HG02852 (cell line): ENCODE data around the gene SAPCD2.

Source experiments
- ATAC-seq: cut with Tn5 transposase; IDR thresholded peaks from one replicate; pipeline ENCODE4 v1.9.1; 2021; ENCODE audit warnings: mild to moderate bottlenecking, moderate library complexity; ENCODE audit not compliant: unreplicated experiment

SAPCD2 gene

DNA sequence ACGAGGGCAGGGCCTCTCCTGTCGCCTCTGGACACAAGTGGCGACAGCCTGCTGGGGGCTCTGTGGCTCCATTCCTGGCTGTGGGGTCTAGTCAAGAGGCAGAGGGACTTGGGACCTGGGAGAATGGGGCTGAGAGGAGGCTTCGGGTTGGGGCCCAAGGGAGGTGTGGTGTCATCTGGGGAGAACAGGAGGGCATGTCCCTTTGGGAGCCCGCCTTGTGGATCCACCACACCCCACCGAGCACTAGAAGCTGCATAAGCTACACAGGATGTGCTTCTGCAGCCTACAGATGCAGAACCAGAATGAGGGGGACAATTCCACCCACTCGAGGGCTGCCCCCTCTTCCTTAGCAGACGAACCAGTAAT, 12.6 kb upstream of the SAPCD2 start:
- no peak for ATAC-seq

DNA sequence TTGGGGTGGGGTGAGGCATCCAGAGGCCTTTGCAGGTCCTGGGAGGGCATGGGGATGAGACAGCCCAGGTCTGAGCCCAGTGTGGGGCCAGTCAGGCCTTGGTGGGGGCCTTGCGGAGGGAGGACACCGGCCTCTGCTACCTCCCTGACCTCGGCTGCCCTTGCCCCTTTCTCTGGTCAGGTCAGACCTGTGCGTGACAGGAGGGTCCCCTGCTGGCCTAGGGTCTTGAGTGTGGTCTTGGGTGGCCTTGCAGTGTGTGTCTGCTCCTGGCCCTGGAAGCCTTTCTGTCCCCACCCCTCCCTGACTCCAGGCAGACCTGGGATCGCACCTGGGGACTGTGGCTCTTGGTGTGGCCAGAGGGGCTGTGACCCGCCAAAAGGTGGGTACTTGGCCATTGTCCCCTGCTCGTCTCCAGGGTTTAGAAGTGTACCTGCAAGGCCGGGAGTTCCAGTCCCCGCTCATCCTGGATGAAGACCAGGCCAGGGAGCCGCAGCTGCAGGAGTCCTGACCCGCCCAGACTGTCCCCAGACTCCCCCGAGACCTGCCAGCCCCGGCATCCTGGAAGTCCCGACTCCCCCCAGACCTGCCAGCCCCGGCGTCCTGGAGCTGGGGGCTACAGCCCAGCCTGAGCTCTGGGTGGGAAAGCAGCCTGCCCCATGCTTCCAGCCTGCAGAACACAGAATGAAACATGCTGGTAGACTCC, 12.0 kb upstream of the SAPCD2 start:
- ATAC-seq, result no peak

DNA sequence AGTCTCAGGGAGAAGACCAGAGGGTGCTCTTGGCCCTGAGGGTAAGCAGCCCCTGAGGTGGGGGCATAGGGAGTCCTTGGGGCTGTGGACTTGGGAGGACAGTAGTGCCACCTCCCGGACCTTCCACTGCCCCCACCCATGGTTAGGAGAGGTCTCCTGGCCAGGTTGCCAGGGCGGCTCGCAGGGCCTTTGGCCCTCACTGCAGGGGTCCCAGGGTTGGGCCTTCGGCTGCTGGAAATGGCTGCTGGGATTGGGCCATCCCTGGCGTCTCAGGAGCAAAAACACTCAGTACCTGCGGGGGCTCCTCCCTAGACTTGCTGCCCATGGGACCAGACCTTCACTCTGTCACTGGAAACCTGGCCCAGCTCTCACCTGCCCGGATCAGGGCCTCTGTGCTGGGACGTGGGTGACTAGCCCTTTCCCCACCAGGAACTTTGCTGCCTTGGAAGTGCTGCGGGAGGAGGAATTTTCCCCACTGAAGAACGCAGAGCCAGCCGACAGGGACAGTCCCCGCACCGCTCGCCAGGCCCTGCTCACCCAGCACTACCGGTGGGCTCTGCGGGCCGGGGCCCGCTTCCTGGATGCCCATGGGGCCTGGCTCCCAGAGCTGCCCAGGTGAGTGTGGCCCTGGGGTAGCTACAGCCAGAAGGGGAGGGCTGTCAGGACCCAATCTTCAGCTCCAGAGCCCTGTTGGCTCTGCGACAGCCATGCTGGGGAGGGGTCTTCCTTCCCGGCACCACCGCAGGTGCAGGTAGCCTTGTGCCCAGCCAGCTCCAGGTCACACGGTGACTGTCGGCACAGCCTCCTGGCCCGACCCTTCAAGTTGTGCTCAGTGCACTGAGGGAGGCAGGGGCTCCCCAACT, 10.1 kb upstream of the SAPCD2 start:
- no peak for ATAC-seq

DNA sequence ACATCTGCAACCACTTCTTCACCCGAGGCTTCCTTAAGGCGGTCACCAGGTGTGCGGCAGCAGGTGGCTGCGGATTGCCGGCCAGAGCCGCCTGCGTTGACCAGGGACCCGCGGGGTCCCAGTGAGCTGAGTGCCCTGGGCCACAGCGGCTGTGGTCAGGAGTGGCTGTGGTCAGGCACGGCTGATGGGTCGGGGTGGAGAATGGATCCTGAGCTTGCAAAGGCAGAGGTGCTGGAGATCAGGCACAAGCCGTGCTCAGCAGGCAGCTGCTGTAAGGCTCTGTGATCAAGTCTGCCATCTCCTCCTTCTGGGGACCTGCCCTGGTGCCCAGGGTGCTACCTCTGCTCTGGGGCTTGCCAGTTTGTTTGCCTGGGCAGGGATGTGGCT, 9.0 kb upstream of the SAPCD2 start:
- no peak for ATAC-seq

DNA sequence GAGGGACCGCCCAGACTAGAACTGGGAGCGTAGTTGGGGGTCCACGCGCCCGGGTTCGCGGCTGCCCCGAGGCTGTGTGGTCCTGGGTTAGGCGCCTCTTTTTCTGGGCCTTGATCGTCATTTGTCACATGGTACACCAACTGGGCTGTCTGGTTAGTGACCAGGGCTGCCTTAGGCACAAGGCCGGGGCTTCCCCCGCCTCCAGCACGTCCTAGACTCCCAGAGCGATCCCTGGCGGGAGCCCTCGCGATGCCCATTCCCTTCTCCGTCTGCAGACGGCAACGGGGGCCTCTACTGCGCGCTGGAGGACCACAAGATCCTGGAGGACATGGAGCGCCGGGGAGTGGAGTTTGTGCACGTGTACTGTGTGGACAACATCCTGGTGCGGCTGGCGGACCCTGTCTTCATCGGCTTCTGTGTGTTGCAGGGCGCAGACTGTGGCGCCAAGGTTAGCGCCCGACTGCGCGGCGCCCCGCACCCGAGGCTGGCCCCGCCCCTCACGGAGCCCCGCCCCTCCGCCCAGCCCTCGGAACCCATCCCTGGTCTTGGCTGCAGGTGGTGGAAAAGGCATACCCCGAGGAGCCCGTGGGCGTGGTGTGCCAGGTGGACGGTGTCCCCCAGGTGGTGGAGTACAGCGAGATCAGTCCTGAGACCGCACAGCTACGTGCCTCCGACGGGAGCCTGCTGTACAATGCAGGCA, 8.5 kb upstream of the SAPCD2 start:
- no peak for ATAC-seq

DNA sequence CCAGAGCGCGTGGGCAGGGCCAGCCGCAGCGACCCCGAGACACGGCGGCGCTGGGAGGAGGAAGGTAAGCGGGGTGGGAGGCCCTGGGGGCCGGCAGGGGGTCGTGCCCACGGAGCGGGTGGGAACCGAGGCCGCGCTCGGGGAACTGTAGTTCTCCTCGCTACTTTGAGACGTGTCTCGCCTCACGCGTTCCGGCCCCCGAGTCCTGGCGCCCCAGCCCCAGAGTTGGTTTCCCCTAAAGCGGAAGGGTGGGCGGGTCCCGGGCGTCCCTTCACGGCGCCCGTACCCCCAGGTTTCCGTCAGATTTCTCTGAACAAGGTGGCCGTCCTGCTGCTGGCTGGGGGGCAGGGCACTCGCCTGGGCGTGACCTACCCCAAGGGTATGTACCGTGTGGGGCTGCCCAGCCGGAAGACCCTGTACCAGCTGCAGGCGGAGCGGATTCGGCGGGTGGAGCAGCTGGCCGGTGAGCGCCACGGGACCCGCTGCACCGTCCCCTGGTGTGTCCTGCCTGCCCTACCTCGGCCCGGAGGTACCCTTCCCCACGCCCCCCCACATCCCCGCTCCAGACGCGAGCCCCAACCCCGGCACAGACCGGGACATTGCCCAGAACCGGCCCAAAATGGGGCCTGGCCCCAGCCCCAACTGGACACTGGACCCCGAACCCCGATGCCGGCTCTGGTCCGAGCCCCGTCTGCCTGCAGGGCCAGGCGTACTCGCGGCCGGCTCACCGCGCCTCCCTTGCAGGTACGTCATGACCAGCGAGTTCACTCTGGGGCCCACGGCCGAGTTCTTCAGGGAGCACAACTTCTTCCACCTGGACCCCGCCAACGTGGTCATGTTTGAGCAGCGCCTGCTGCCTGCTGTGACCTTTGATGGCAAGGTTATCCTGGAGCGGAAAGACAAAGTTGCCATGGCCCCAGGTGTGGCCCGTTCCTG, 7.7 kb upstream of the SAPCD2 start:
- no peak for ATAC-seq

DNA sequence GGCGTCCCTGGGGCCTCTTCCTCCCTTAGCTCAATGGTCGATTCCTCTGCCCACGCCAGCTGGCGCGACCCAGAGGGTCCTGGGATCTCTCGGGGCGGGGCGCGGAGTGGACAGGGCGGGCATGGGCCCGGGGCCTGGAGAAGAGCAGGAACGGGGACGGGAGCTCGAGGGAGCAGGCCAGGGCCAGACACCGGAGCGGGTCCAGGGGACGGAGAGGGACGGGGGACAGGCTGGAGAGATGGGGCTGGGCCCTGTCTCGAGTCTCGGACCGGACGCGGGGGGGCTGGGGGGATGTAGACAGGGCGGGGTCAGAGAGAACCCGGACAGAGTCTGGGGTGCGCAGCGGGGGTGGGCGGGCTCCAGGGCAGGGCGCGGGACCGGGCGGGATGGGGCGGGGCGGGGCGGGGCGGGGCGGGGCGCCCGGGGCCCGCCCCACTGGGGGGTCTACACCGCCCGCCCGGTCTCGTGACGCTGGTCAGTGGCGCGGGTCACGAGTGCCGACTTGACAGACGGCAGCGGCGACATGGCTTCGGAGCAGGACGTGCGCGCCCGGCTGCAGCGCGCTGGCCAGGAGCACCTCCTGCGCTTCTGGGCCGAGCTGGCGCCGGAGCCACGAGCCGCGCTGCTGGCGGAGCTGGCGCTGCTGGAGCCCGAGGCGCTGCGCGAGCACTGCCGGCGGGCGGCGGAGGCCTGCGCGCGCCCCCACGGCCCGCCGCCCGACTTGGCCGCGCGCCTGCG, 6.8 kb upstream of the SAPCD2 start, which contains the start of gene UAP1L1:
TSS of gene UAP1L1 (plus strand) at position 508 of the 738 bp plus-strand sequence. CDS start at position 524, 16 bp downstream.
- ATAC-seq, result no peak

DNA sequence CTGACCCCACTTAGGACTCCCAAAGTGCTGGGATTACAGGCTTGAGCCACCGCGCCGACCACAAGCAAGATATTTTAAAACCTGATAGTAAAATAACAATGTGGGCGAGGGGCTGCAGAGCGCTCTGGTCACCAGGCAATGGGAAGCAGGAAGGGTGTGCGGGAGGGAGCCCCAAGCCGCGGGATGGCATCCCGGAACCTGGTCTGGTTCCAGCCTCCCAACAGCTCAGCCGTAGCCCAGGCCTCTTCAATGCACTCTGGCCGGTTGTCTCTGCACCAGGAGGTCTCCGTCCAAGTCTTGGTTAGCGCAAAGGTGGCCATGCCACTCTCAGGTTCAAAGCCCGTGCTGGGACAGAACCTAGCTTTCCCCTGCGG, 6.3 kb upstream of the SAPCD2 start:
- ATAC-seq, result no peak

DNA sequence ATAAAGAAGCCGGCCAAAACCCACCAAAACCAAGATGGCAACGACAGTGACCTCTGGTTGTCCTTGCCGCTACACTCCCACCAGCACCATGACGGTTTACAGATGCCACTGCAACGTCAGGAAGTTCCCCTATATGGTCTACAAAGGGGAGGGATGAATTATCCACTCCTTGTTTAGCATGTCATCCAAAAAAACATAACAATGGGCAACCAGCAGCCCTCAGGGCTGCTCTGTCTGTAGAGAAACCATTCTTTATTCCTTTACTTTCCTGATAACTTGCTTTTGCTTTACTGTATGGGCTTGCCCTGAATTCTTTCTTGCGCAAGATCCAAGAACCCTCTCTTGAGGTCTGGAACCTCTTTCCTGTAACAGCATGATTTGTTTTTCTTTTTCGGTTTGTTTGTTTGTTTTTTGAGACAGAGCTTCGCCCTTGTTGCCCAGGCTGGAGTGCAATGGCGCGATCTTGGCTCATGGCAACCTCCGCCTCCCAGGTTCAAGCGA, 5.0 kb upstream of the SAPCD2 start:
- ATAC-seq, result no peak

DNA sequence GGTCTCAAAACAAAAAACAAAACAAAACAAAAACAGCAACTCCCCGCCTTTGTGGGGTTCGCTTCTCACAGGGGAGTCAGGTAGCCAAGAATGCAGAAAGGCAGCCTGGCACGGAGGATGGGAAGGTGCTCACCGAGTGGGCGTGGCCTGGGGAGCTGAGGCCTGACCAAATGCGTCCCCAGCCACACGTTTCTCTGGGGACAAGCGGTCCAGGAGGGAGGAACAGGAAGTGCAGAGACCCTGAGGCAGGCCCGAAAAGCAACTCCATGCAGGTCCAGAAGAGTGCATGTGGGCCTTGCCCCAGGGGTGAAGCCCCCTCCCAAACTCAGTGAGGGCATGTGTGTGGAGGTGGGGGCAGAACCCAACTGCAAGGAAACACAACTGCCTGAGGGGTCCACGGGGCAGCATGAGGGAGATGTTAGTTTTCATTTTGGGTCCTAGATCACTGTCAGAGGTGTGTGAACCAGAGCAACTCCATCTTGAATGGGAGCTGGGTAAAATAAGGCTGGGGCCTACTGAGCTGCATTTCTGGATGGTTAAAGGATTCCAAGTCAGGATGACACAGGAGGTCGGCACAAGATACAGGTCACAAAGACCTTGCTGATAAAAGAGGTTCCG, 4.4 kb upstream of the SAPCD2 start:
- ATAC-seq, result no peak

DNA sequence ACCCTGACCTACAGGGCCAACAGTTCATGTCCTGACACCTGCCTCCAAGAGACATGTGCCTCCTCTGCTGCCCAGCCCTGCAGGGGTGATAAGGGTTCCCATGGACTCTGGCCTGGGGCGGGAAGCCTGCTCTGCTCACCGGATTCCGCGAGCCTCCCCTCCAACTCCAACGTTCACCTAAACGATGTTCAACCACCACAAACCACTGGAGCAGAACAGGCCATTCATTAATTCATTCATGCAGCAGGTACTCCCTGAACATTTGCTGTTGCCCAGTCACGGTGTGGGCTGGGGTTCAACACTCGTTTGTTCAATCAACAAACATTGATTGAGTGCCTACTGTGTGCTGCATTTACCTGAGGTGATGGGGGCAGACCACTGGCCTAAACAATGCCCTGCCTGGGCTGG, 3.6 kb upstream of the SAPCD2 start:
- no peak for ATAC-seq

DNA sequence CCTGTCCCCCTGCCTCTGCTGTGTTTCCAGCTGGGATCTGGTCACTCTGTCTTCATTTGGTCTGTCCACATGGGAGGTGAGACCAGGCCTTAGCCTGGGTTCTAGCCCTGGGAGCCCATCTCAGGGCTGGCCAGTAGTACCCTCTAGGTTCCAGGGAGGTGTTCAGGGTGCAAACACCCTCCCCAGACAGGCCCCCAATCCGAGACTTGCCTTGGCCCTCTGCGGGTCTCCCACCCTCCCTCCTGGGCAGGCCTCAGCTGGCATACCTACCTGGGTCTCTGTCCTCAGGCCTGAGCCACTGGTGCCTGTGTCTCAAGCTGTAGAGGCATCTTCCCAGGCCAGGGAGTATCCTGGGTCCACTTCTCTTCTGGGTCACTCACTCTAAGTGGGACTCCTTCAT, 925 bp upstream of the SAPCD2 start:
- ATAC-seq, result no peak

DNA sequence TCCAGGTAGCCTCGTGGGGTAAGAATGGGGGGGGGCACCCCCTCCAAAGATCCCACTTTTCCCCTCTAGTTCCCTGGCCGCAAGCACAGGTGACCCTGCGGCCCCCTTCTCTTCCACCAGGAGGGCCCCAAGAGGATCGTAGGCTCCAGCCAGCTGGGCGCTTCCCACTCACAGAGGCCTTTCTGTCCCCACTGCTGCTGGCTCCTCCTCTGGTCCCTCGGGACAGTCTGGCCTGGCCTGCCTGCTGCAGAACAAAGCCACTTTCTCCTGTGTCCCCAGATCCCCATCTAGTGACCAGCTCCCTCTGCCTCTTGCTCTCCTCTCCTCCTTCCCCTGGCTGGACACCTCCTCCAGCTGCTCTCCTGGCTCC, 534 bp upstream of the SAPCD2 start:
- ATAC-seq, result no peak

DNA sequence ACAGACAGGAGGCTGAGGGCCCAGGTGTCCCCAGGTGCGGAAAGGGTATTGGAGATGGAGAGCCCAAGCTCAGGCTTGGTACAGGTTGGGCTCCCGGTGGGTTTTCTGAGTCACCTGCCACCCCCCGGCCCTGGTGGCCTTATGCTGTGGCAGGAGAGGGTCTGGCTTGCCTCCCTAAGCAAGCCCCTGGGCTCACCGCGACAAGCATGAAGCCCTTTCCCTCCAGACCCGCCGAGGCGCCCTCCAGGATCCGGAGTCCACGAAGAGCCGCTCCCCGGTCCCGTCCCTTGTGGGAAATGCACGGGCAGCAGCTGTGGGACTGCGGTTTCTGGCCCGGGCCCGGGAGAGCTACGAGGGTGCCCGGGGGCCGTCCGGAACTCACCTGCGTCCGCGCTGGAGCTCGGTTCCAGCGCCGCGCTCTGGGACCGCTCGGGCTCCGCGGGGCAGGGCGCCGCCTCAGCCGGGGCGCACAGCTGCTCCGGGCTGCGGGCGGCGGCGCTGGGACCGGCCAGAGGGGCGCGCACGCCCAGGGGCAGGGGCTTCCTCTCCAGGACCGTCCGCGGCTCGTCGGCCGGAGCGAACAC, 757 bp downstream of the SAPCD2 start:
- ATAC-seq, result no peak

DNA sequence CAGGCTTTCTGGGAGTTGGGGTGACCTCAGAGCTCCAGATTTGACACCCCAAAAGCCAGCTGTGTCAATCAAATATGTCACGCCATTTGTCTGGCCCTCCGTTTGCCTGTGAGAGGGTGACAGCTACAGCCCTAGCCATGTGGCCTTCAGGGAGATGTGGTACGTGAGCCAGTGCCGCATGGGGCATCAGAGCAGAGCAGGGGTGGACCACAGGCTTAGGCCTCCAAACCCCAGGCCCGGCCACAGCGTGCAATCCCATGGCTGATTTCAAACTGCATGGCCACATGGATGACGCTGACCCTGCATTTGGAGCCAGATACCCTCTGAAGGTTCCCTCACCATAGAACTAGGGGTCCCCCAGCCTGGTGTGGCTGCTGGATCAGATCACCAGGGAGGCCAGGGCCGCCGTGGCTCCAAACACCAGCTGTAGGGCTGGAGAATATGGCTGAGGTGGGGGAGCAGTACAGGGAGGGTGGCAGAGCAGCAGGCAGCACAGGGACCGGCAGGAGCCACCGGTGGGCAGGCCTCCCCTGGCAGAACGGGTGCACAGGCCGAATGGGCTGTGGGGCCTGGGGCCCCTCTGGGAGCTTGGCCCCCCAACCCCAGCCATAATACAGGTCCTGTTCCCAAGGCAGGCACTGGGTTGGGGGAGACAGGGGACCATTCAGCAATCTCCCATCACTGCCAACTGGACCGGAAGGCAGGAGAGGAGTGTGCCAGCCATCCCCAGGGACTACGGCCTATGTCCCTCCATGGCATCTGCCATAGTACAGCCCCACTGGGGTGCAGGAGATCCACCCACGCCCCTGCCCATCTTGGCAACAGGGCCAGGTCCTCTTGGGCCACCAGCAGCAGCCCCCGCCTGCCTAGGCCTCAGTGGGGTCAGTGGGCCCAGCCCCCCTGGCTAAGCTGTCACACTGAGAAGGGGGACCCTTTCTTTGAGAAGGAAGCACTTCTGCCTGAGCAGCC, 1.5 kb downstream of the SAPCD2 start:
- ATAC-seq, result no peak

DNA sequence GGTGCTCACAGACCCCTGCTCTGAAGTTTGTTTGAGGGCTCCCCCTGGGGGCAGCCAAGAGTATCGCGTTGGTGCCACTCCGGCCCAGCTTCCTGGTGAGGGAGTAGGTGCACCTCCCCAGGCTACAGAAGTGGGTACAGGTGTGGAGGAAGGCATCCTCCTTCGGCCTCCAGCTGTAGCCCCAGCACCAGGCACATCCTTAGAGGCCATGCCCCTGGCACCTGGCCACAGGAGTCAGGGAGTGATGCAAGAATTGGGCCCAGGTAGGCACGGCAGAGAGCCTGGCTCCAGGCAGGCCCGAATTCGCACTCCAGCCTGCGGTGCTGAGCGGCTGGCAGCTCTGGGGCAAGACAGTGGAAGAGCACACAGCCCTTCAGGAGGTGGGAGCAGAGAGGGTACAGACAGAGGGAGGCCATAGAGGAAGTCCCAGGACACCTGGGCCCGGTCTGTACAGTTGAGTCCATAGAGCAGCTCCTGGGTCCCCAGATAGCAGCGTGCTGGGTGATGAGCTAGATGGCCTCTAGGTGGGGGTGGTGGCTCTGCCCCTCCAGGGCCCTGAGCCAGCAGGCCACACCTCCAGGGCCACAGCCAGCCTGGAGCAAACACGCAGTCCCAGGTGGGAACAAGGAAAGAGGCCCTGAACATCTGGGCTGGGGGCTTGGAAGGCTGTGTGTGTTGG, 2.4 kb downstream of the SAPCD2 start:
- no peak for ATAC-seq

DNA sequence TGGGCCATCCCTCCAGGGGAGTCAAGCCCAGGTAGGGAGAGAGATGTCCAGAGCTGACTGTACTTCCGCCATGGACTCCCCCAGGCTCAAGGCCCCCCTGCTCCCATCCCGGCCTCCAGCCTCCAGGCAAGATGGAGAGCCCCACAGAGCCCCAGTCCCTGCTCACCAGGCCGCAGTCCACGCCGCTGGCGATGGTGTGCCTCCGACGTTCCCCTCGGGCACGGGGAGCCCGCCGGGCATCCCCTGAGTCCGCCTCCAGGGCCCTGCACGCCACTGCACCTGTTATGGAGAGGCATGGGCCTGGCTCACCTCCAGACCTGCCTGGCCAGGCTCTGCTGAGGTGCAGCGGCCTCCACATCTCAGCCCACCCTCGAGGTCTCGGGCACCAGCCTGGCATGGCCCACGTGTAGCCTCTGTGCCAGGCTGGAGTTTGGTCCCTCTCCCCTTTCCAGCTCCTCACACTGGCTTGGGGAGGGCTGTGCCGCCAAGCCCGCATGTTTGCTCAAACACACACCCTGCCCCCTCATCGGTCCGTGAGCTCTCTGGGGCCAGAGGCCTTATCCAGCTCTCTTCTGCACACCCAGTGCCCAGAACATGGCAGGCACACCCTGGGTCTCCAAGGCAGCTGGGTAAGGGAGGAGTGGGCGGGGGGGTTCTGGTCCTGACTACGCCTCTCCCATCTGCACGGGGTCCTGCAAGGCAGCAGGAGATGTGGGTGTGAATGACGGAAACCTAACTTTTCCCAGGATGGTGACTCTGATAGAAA, 4.1 kb downstream of the SAPCD2 start:
- ATAC-seq, result no peak
